PFSK-1 (cell line): Measurements from ENCODE around the gene GRAMD2B.

Experiments used
- SIN3A ChIP-seq: IDR thresholded peaks from 2 replicates; pipeline ENCODE4 v1.6.1; 2012; ENCODE audit warnings: mild to moderate bottlenecking, low read length, moderate library complexity, borderline replicate concordance; ENCODE audit not compliant: insufficient read depth
- TAF1 ChIP-seq: IDR thresholded peaks from 2 replicates; pipeline ENCODE4 v1.6.1; 2012; ENCODE audit warnings: low read length, control low read depth, borderline replicate concordance; ENCODE audit not compliant: insufficient read depth
- TF ChIP-seq, protein P1 (sequence below), 2 experiments: IDR thresholded peaks; 2 replicates each; pipeline versions ENCODE4 v1.6.1 to v1.8.0; 2011 to 2012; ENCODE audit warnings: low read depth in 2 of 2, low read length in 2 of 2, control low read depth in 1 of 2, inconsistent platforms in 1 of 2, mild to moderate bottlenecking in 1 of 2, moderate library complexity in 1 of 2; ENCODE audit not compliant: insufficient read depth in 1 of 2

DNA sequence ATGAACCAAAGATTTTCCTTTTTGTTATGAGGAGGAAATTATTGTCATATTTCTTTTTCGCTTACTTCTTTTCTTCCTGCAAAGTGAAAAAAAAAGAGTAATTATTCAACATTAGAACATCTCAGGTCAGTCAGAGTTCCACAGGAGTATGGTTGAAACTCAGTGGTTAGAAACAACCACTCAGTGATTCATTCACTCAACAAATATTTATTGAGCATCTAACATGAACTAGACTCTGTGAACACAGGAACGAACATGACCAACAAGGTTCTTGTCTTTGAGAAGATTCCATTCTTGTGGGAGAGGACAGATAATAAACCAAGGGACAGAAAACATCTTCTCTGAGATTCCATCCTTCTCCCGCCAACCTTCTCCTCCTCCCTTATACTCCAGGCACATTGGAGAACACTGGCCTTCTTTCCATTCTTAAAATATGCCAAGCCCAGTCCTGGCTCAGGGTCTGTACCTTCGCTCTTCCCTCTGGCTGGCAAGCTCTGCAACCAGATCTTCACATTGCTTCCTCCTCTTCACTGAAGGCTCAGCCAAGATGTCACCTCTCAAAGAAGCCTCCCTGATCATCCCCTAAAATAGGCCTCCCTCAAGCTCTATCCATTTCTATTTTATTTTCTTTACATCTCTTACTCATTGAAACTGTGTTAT lies 6.8 kb upstream of the GRAMD2B start:
- TF ChIP-seq TAF1 (no peak), SIN3A (no peak)
- TF ChIP-seq, protein P1, sequence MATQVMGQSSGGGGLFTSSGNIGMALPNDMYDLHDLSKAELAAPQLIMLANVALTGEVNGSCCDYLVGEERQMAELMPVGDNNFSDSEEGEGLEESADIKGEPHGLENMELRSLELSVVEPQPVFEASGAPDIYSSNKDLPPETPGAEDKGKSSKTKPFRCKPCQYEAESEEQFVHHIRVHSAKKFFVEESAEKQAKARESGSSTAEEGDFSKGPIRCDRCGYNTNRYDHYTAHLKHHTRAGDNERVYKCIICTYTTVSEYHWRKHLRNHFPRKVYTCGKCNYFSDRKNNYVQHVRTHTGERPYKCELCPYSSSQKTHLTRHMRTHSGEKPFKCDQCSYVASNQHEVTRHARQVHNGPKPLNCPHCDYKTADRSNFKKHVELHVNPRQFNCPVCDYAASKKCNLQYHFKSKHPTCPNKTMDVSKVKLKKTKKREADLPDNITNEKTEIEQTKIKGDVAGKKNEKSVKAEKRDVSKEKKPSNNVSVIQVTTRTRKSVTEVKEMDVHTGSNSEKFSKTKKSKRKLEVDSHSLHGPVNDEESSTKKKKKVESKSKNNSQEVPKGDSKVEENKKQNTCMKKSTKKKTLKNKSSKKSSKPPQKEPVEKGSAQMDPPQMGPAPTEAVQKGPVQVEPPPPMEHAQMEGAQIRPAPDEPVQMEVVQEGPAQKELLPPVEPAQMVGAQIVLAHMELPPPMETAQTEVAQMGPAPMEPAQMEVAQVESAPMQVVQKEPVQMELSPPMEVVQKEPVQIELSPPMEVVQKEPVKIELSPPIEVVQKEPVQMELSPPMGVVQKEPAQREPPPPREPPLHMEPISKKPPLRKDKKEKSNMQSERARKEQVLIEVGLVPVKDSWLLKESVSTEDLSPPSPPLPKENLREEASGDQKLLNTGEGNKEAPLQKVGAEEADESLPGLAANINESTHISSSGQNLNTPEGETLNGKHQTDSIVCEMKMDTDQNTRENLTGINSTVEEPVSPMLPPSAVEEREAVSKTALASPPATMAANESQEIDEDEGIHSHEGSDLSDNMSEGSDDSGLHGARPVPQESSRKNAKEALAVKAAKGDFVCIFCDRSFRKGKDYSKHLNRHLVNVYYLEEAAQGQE (IDR thresholded peaks at IDR 0.05; ENCODE audit: insufficient read depth in 1 of 2, low read depth in 2 of 2, low read length in 2 of 2), result no peak
